CD4-positive, alpha-beta T cell (primary cell): ENCODE results near the gene NCBP2. TPM values are rescaled to one million over a fixed set of nuclear protein-coding genes. Genes with fewer than 3 reads are reported as not detected.

Experiments used
- ATAC-seq: fragments of 200-7000 bp; cut with Tn5 transposase; one replicate; pipeline ENCODE4 v1.10.0; 2022; ENCODE audit warnings: mild to moderate bottlenecking; ENCODE audit not compliant: poor library complexity
- CTCF ChIA-PET: fragments of 350-600 bp; sonication (Branson Sonifier 250); formaldehyde crosslinking; loops from one replicate; lab custom pipeline; 2021; ENCODE audit warnings: antibody characterized with exemption, inconsistent platforms; lab: Charles Lee
- POLR2A ChIA-PET: fragments of 350-600 bp; sonication (Branson Sonifier 250); formaldehyde crosslinking; loops from one replicate; lab custom pipeline; 2021; ENCODE audit warnings: antibody characterized with exemption, inconsistent platforms; lab: Charles Lee
- DNase-seq, 14 experiments: peaks; one replicate each; pipeline ENCODE4 v3.0.0-alpha.2; 2013 to 2020; ENCODE audit warnings: mixed read lengths in 2 of 14
- H3K27ac ChIP-seq, 2 donors: one replicate each; pipeline versions ENCODE4 v1.5.1 to v1.7.0; 2013; ENCODE audit warnings: low read length in 2 of 2, low read depth in 1 of 2, mild to moderate bottlenecking in 1 of 2
- H3K27me3 ChIP-seq, 2 experiments: 1 replicate in 1 of 2; 2 replicates in 1 of 2; pipeline versions ENCODE4 v1.6.1 to v1.7.0; 2013; ENCODE audit warnings: low read length in 2 of 2, control low read depth in 1 of 2, mild to moderate bottlenecking in 1 of 2, moderate library complexity in 1 of 2; ENCODE audit not compliant: insufficient read depth in 2 of 2, control insufficient read depth in 1 of 2
- H3K36me3 ChIP-seq: one replicate; pipeline ENCODE4 v1.6.1; 2013; ENCODE audit warnings: low read length, control low read depth; ENCODE audit not compliant: insufficient read depth
- H3K4me1 ChIP-seq: one replicate; pipeline ENCODE4 v1.6.1; 2013; ENCODE audit warnings: low read length, control low read depth; ENCODE audit not compliant: insufficient read depth
- H3K4me3 ChIP-seq: one replicate; pipeline ENCODE4 v1.5.1; 2013; ENCODE audit warnings: mild to moderate bottlenecking, low read length, moderate library complexity
- H3K9me3 ChIP-seq, 2 experiments: 1 replicate in 1 of 2; 2 replicates in 1 of 2; pipeline versions ENCODE4 v1.6.1 to v1.7.0; 2013; ENCODE audit warnings: low read length in 2 of 2, mild to moderate bottlenecking in 2 of 2, control low read depth in 1 of 2, moderate library complexity in 1 of 2; ENCODE audit not compliant: control insufficient read depth in 1 of 2, insufficient read depth in 1 of 2
- H3K27ac Mint-ChIP-seq: one replicate; pipeline ENCODE4 v1.8.0; 2020; ENCODE audit warnings: mixed read lengths
- H3K27me3 Mint-ChIP-seq: one replicate; pipeline ENCODE4 v1.8.0; 2021; ENCODE audit warnings: mixed read lengths
- H3K36me3 Mint-ChIP-seq: one replicate; pipeline ENCODE4 v1.8.0; 2021; ENCODE audit warnings: low read depth, mixed read lengths
- H3K4me1 Mint-ChIP-seq: one replicate; pipeline ENCODE4 v1.8.0; 2021; ENCODE audit warnings: low read depth, mixed read lengths
- H3K4me3 Mint-ChIP-seq: one replicate; pipeline ENCODE4 v1.8.0; 2020; ENCODE audit warnings: mild to moderate bottlenecking, mixed read lengths
- H3K9me3 Mint-ChIP-seq: one replicate; pipeline ENCODE4 v1.8.0; 2020; ENCODE audit warnings: mixed read lengths
- intact Hi-C, 2 experiments: fragments of 100-400 bp; cut with DNase I in 1 of 2; cut with micrococcal nuclease in 1 of 2; formaldehyde crosslinking; loops; one replicate each; pipeline versions ENCODE4 v1.15.1 to v1.9.0; 2023 to 2025; cut with DNase I, micrococcal nuclease
- total RNA-seq, 174 experiments: library from RNA in 2 of 174; stranded (reverse) in 2 of 174; gene quantifications; one replicate each; pipeline ENCODE4 v1.2.3 and lab custom pipeline; 2021 to 2026
- TF ChIP-seq, protein P1 (sequence below): fragments of 200-600 bp; IDR thresholded peaks from one replicate; pipeline ENCODE4 v1.8.0; 2022; ENCODE audit warnings: antibody characterized with exemption, mild to moderate bottlenecking

Gene NCBP2
- total RNA-seq, 2 experiments from 2014 or later, result 41.4 to 44.6 TPM

DNA sequence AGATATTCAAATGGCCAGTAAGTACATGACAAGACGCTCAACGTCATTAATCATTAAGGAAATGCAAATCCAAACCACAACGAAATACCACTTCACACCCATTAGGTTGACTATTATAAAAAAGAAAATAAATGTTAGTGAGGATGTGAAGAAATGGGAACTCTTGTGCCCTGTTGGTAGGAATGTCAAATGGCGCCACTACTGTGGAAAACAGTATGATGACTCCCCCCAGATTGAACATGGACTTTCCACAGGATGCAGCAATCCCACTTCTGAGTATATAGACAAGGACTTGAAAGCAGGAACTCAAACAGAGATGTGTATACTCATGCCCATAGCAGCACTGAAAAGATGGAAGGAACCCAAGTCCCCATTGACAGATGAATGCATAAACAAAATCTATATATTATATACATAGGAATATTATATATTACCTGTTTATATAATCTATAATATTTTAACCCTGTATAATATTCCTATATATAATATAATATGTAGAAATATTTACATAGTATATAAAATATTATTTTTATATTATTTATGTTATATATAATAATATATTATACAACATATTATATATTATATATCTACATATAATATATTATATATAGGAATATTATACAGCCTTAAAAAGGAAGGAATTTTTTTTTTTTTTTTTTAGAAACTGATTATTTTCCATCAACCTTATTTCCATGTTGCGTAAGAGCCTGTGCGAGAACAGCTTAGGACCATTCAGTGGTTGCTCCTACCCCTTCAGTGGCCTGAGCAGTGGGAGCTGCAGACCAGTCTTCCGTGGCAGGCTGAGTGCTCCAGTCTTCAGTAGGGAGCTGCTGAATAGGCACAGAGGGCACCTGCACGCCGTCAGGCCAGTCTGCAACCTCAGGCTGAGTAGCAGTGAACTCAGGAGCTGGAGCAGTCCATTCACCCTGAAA is 43.9 kb upstream of the NCBP2 start:
- CTCF ChIA-PET, result no interaction called here
- H3K9me3 Mint-ChIP-seq, result peaks cover 6% of the 10 kb centered on the region
- ATAC-seq (no peak), DNase-seq (no peak)
- H3K27ac Mint-ChIP-seq, result no peak overlapping the region
- H3K9me3 ChIP-seq, result peaks cover 5 to 10% of the 10 kb centered on the region in 2 experiments
- peaks cover 0 to 3% of the 10 kb centered on the region in 2 experiments for H3K27me3 ChIP-seq
- H3K4me3 ChIP-seq, result no peak overlapping the region
- TF ChIP-seq, protein P1, sequence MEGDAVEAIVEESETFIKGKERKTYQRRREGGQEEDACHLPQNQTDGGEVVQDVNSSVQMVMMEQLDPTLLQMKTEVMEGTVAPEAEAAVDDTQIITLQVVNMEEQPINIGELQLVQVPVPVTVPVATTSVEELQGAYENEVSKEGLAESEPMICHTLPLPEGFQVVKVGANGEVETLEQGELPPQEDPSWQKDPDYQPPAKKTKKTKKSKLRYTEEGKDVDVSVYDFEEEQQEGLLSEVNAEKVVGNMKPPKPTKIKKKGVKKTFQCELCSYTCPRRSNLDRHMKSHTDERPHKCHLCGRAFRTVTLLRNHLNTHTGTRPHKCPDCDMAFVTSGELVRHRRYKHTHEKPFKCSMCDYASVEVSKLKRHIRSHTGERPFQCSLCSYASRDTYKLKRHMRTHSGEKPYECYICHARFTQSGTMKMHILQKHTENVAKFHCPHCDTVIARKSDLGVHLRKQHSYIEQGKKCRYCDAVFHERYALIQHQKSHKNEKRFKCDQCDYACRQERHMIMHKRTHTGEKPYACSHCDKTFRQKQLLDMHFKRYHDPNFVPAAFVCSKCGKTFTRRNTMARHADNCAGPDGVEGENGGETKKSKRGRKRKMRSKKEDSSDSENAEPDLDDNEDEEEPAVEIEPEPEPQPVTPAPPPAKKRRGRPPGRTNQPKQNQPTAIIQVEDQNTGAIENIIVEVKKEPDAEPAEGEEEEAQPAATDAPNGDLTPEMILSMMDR, result no peak
- peaks cover 10% of the 10 kb centered on the region for H3K27me3 Mint-ChIP-seq
- no peaks in the 10 kb centered on the region for H3K4me1 Mint-ChIP-seq
- H3K4me1 ChIP-seq, result no peaks in the 10 kb centered on the region
- no peaks in the 10 kb centered on the region for H3K36me3 Mint-ChIP-seq
- intact Hi-C loops, result no loop called here
- POLR2A ChIA-PET, result interaction anchor here (0.7 kb wide), 1 partner anchor 158 kb away, joined by 3 read pairs; no protein-coding TSS in a partner anchor
- no peak overlapping the region for H3K4me3 Mint-ChIP-seq
- H3K27ac ChIP-seq, result no peak overlapping the region
- no peaks in the 10 kb centered on the region for H3K36me3 ChIP-seq

DNA sequence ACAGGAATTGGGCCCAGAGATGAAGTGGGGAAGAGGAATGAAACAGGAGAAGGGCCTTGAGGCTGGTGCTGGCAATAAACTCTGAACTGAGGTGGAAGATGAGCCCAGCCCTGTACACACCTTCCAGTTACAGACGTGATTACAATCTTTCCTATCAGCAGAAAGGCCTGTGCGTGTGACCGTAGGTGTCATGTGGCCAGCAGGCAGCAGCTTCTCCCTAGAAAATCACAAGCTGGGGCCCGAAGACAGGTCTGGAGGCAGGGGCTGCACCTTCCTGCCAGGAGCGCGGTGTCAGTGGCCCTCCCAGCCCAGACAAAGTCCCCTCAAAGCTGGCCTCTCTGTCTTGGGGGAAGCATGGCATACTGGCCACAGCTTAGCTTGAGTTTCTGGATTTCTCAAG is 43.0 kb upstream of the NCBP2 start:
- intact Hi-C loops, result no loop called here
- ATAC-seq (no peak), DNase-seq (no peak)
- no peaks in the 10 kb centered on the region for H3K4me1 Mint-ChIP-seq
- CTCF ChIA-PET, result no interaction called here
- no peaks in the 10 kb centered on the region for H3K36me3 Mint-ChIP-seq
- Histone ChIP-seq H3K36me3 (no peaks in the 10 kb centered on the region), H3K4me3 (no peak overlapping the region), H3K9me3 (peaks cover 5 to 10% of the 10 kb centered on the region in 2 experiments), H3K27ac (no peak overlapping the region), H3K4me1 (no peaks in the 10 kb centered on the region), H3K27me3 (peaks cover 0 to 3% of the 10 kb centered on the region in 2 experiments)
- peaks cover 6% of the 10 kb centered on the region for H3K9me3 Mint-ChIP-seq
- POLR2A ChIA-PET, result no interaction called here
- TF ChIP-seq, protein P1, result no peak
- no peak overlapping the region for H3K27ac Mint-ChIP-seq
- H3K4me3 Mint-ChIP-seq, result no peak overlapping the region
- H3K27me3 Mint-ChIP-seq, result peaks cover 10% of the 10 kb centered on the region

DNA sequence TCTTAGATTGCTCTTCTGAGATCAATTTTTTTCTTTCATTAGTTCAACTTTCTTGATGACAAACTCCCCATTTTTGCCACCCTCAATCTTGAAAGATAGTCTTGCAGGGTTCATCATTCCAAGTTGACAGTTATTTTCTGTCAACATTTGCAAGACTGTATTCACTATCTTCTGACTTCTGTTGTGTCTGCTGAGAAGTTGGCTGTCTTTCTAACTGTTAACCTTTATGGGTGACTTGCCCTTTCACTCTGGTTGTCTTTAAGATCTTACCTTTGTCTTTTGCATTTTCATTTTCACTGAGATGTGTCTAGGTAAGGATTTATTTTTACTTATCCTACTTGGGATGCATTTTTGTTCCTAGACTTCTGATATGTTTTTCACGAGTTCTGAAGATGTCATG is 40.9 kb upstream of the NCBP2 start:
- H3K9me3 ChIP-seq, result peaks cover 5 to 10% of the 10 kb centered on the region in 2 experiments
- Mint-ChIP-seq H3K36me3 (no peaks in the 10 kb centered on the region), H3K27ac (no peak overlapping the region), H3K4me3 (no peak overlapping the region), H3K9me3 (peaks cover 6% of the 10 kb centered on the region), H3K27me3 (peaks cover 18% of the 10 kb centered on the region), H3K4me1 (no peaks in the 10 kb centered on the region)
- peaks cover 0 to 5% of the 10 kb centered on the region in 2 experiments for H3K27me3 ChIP-seq
- DNase-seq (no peak), ATAC-seq (no peak)
- ChIA-PET POLR2A (no interaction called here), CTCF (no interaction called here)
- intact Hi-C loops, result no loop called here
- H3K4me3 ChIP-seq, result no peak overlapping the region
- no peak overlapping the region for H3K27ac ChIP-seq
- TF ChIP-seq, protein P1, result no peak
- peaks cover 7% of the 10 kb centered on the region for H3K4me1 ChIP-seq
- H3K36me3 ChIP-seq, result no peaks in the 10 kb centered on the region
